DOHH2 (cell line): ENCODE results near the gene TMEM141.

ENCODE experiments used
- H3F3A ChIP-seq: fragments of 200-600 bp; sonication (generic), shearing (Covaris generic); 2 replicates; pipeline ENCODE4 v1.6.0; 2016; ENCODE audit warnings: antibody characterized with exemption, mild to moderate bottlenecking; ENCODE audit not compliant: control insufficient read depth, insufficient read depth
- H3K27ac ChIP-seq: fragments of 200-600 bp; sonication (generic); 2 replicates; pipeline ENCODE4 v1.5.1; 2014; ENCODE audit warnings: low read depth, mild to moderate bottlenecking, low read length, moderate library complexity
- H3K27me3 ChIP-seq: fragments of 200-600 bp; sonication (generic); 2 replicates; pipeline ENCODE4 v1.6.1; 2014; ENCODE audit warnings: mild to moderate bottlenecking, low read length, mixed read lengths; ENCODE audit not compliant: control insufficient read depth
- H3K36me3 ChIP-seq: fragments of 200-600 bp; sonication (generic); 2 replicates; pipeline ENCODE4 v1.6.1; 2014; ENCODE audit warnings: mild to moderate bottlenecking, low read length, moderate library complexity, mixed read lengths; ENCODE audit not compliant: control insufficient read depth
- H3K4me1 ChIP-seq: fragments of 200-600 bp; sonication (generic); 2 replicates; pipeline ENCODE4 v1.6.1; 2014; ENCODE audit warnings: mild to moderate bottlenecking, low read length, mixed read lengths; ENCODE audit not compliant: control insufficient read depth
- H3K4me2 ChIP-seq: fragments of 200-600 bp; sonication (generic); 2 replicates; pipeline ENCODE4 v1.6.0; 2014; ENCODE audit warnings: mild to moderate bottlenecking, low read length, moderate library complexity
- H3K4me3 ChIP-seq: fragments of 200-600 bp; sonication (generic); 2 replicates; pipeline ENCODE4 v1.5.1; 2014; ENCODE audit warnings: mild to moderate bottlenecking, low read length, mixed read lengths
- H3K79me2 ChIP-seq: fragments of 200-600 bp; sonication (generic); 2 replicates; pipeline ENCODE4 v1.6.1; 2014; ENCODE audit warnings: mild to moderate bottlenecking, low read length, mixed read lengths; ENCODE audit not compliant: control insufficient read depth
- H3K9me2 ChIP-seq: fragments of 200-600 bp; sonication (generic); replicated peaks from 2 replicates; pipeline ENCODE4 v1.6.1; 2014; ENCODE audit warnings: mild to moderate bottlenecking, low read length, mixed read lengths; ENCODE audit not compliant: control insufficient read depth
- H3K9me3 ChIP-seq: fragments of 200-600 bp; sonication (generic); 2 replicates; pipeline ENCODE4 v1.6.1; 2014; ENCODE audit warnings: antibody characterized with exemption, low read length, mixed read lengths; ENCODE audit not compliant: control insufficient read depth, insufficient read depth
- H4K20me1 ChIP-seq: fragments of 200-600 bp; sonication (generic); 2 replicates; pipeline ENCODE4 v1.6.0; 2014; ENCODE audit warnings: low read depth, mild to moderate bottlenecking, antibody characterized with exemption, low read length, moderate library complexity; ENCODE audit not compliant: control insufficient read depth, insufficient read depth
- EZH2phosphoT487 ChIP-seq: fragments of 200-600 bp; sonication (generic); IDR thresholded peaks from 2 replicates; pipeline ENCODE4 v1.6.1; 2017; ENCODE audit warnings: borderline replicate concordance, mild to moderate bottlenecking, antibody characterized with exemption, low read length, moderate library complexity, mixed read lengths
- TF ChIP-seq, protein P1 (sequence below): fragments of 200-600 bp; sonication (generic); IDR thresholded peaks from one replicate; pipeline ENCODE4 v1.5.1; 2014; ENCODE audit warnings: antibody characterized with exemption, mild to moderate bottlenecking, low read depth, low read length; ENCODE audit not compliant: poor library complexity, severe bottlenecking

The TMEM141 gene

DNA sequence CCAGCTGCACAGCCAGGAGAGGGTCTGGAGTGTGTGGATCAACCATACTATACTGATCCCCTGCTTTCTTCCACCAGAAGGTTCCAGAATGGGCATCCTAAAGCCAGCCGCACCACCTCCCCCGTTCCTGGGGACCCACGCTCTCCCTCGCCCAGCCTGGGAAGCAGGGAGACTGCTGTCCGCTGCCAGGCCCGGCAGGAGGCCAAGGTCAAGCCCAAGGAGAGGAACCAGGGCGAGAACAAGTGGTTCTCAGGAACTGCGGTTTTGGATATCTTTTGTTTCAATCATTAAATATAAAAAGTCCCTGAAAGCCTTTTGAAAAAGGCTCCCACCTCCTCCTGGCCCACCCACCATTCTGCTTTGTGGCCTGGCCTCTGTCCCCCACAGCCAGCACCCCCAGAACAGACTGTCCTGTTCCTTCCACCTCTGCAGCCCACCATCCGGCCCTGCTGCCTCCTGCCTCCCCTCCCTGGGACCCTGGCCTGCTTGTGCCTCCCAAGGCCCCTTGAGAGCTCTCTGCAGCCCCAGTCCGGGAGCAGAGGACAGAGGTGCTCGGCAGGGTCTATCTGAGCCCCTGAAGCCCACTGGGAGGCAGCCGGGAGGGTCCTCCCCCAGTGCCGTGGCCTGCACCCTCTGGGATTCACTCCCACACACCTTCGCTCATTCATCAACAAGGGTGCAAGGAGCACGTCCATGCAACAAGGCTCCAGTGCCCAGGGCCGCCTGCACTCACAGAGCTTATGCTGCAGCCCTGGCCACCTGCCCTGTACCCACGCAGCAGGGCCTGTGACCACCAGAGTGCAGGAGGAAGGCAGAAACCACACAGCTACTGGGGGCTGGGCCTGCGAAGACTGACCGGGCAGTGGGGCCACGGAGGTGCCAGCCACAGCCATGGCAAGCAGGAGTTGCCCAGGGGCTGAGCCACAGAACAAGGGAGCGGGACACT is 42.2 kb upstream of the TMEM141 start:
- Histone ChIP-seq H3K27me3 (peaks cover 4% of the 10 kb centered on the region; the same call in 1 of the 2 replicates), H3F3A (peaks cover 5% of the 10 kb centered on the region; the same call in 1 of the 2 replicates), H3K4me3 (peak overlapping the region; percentile 39; the same call in 1 of the 2 replicates), H3K79me2 (no peaks in the 10 kb centered on the region), H3K9me2 (no peaks in the 10 kb centered on the region), H3K9me3 (peaks cover 27% of the 10 kb centered on the region), H3K27ac (peak overlapping the region; percentile 81), H3K4me1 (peaks cover 34% of the 10 kb centered on the region), H3K4me2 (peak overlapping the region; percentile 54), H3K36me3 (no peaks in the 10 kb centered on the region), H4K20me1 (no peaks in the 10 kb centered on the region)
- TF ChIP-seq, protein P1, sequence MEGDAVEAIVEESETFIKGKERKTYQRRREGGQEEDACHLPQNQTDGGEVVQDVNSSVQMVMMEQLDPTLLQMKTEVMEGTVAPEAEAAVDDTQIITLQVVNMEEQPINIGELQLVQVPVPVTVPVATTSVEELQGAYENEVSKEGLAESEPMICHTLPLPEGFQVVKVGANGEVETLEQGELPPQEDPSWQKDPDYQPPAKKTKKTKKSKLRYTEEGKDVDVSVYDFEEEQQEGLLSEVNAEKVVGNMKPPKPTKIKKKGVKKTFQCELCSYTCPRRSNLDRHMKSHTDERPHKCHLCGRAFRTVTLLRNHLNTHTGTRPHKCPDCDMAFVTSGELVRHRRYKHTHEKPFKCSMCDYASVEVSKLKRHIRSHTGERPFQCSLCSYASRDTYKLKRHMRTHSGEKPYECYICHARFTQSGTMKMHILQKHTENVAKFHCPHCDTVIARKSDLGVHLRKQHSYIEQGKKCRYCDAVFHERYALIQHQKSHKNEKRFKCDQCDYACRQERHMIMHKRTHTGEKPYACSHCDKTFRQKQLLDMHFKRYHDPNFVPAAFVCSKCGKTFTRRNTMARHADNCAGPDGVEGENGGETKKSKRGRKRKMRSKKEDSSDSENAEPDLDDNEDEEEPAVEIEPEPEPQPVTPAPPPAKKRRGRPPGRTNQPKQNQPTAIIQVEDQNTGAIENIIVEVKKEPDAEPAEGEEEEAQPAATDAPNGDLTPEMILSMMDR, result no peak
- TF ChIP-seq EZH2phosphoT487, result no peak

DNA sequence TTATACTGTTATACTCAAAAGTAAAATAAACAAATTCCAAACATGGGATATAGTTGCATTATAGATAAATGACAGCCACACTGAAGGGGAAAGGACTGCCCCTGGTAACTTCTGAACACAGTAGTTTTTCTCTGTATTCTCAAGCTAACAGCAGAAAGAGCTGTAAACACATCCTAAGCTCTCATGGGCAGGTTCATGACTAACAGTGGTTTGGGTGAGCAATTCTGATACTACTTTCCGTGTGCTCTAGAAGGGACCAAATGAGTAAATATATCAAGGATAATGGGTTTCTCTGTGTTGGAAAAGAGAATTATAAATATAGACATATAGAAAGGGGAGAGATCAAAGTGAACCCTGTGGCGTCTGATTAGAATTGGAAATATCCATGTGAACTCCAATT is 40.6 kb upstream of the TMEM141 start:
- Histone ChIP-seq H3K4me1 (peaks cover 34% of the 10 kb centered on the region), H3K9me2 (no peaks in the 10 kb centered on the region), H3K27ac (peak overlapping the region; percentile 81), H3K27me3 (no peaks in the 10 kb centered on the region), H3K79me2 (no peaks in the 10 kb centered on the region), H4K20me1 (no peaks in the 10 kb centered on the region), H3K9me3 (peaks cover 27% of the 10 kb centered on the region), H3F3A (peaks cover 5% of the 10 kb centered on the region; the same call in 1 of the 2 replicates), H3K36me3 (no peaks in the 10 kb centered on the region), H3K4me2 (peak overlapping the region; percentile 54), H3K4me3 (0 out of 2 replicates have a peak overlapping the region, but pooled peaks have one; percentile 20)
- TF ChIP-seq, protein P1, result no peak
- TF ChIP-seq EZH2phosphoT487, result no peak

DNA sequence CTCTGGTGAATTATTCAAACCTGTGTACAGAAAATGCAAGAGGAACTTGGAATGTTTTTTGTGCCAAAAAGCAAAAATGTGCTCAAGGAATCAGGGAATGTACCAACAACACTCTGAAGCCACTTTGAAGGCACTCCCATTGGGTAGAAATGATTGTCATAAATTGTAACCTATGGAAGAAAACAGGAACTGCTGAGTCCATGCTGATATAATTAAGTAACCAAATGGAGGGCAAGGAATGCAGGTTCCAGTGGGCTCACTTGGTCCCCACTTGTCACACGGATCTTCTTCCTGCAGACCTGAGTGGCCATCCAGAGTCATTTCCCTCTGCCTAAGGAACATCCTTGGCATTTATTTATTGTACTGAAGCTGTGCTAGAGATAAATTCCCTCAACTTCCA is 39.9 kb upstream of the TMEM141 start:
- H3K9me2 ChIP-seq, result no peaks in the 10 kb centered on the region
- H3K4me3 ChIP-seq, result no peak overlapping the region
- no peaks in the 10 kb centered on the region for H3K36me3 ChIP-seq
- peaks cover 32% of the 10 kb centered on the region for H3K9me3 ChIP-seq
- H3K79me2 ChIP-seq, result no peaks in the 10 kb centered on the region
- no peak overlapping the region for H3K4me2 ChIP-seq
- H4K20me1 ChIP-seq, result no peaks in the 10 kb centered on the region
- H3F3A ChIP-seq, result peaks cover 5% of the 10 kb centered on the region; the same call in 1 of the 2 replicates
- H3K4me1 ChIP-seq, result peaks cover 34% of the 10 kb centered on the region
- no peaks in the 10 kb centered on the region for H3K27me3 ChIP-seq
- H3K27ac ChIP-seq, result no peak overlapping the region
- TF ChIP-seq EZH2phosphoT487, result no peak
- TF ChIP-seq, protein P1, result no peak
